Measurements from ENCODE around the gene NTRK2. TPM values are rescaled to one million over a fixed set of nuclear protein-coding genes. Genes with fewer than 3 reads are reported as not detected.

Gene NTRK2
- total RNA-seq, 8 experiments from 2014 or later: 0.49 to 238 (median 15.5) TPM

- Histone ChIP-seq H3K27ac (no peak overlapping the region), H3K4me3 (no peak overlapping the region), H3K4me1 (replicated peaks in 1 of 2) (peaks cover 7 to 12% of the 10 kb centered on the region in 2 donors)
- ATAC-seq (replicated peaks in 6 of 8): no peak
- 43 to 100% (median 94%) methylated on average over 1 to 8 of the region's 9 CpGs for WGBS, 10 experiments
- in situ Hi-C loops (cut with MboI; ENCODE audit: low pct_unique_long_range_greater_than_20kb in 2 of 9, low sequenced_read_pairs in 9 of 9, unreplicated experiment in 9 of 9): loop anchor here in 2 of 9 experiments (25.0 kb wide), 2 partner anchors 264 to 311 kb away; no protein-coding TSS in a partner anchor
Observed at GRCh38 chr9:84950879-84951811, 281.6 kb downstream of the NTRK2 start.

- no peak for ATAC-seq (replicated peaks in 6 of 8)
- H3K4me3 ChIP-seq: no peak overlapping the region
- 78 to 100% (median 98%) methylated on average over 1 to 3 of the region's 3 CpGs; no CpG with 5 or more reads in 2 of the 10 experiments for WGBS, 10 experiments
- in situ Hi-C loops (cut with MboI; ENCODE audit: low pct_unique_long_range_greater_than_20kb in 2 of 9, low sequenced_read_pairs in 9 of 9, unreplicated experiment in 9 of 9): loop anchor here in 2 of 9 experiments (25.0 kb wide), 2 partner anchors 266 to 309 kb away; no protein-coding TSS in a partner anchor
- H3K27ac ChIP-seq: no peak overlapping the region
- H3K4me1 ChIP-seq (replicated peaks in 1 of 2): peaks cover 4 to 7% of the 10 kb centered on the region in 2 donors
Observed at GRCh38 chr9:84953252-84953773, 283.8 kb downstream of the NTRK2 start.

- peaks cover 4 to 7% of the 10 kb centered on the region in 2 donors for H3K4me1 ChIP-seq (replicated peaks in 1 of 2)
- peak; percentile 99 to 100 (median 100) for ATAC-seq (replicated peaks in 6 of 8)
- 0 to 70% (median 32%) methylated on average over 1 to 18 of the region's 21 CpGs; no CpG with 5 or more reads in 2 of the 10 experiments for WGBS, 10 experiments
- no peak overlapping the region for H3K27ac ChIP-seq
- in situ Hi-C loops (cut with MboI; ENCODE audit: low pct_unique_long_range_greater_than_20kb in 2 of 9, low sequenced_read_pairs in 9 of 9, unreplicated experiment in 9 of 9): loop anchor here in 2 of 9 experiments (25.0 kb wide), 2 partner anchors 267 to 308 kb away; no protein-coding TSS in a partner anchor
- no peak overlapping the region for H3K4me3 ChIP-seq
Observed at GRCh38 chr9:84953797-84954705, 284.5 kb downstream of the NTRK2 start.

- 98% methylated on average over 7 of the region's 18 CpGs; no CpG with 5 or more reads in 9 of the 10 experiments for WGBS, 10 experiments
- Histone ChIP-seq H3K4me1 (replicated peaks in 1 of 2) (peaks cover 4 to 7% of the 10 kb centered on the region in 2 donors), H3K4me3 (no peak overlapping the region), H3K27ac (no peak overlapping the region)
- in situ Hi-C loops (cut with MboI; ENCODE audit: low pct_unique_long_range_greater_than_20kb in 2 of 9, low sequenced_read_pairs in 9 of 9, unreplicated experiment in 9 of 9): loop anchor here in 2 of 9 experiments (25.0 kb wide), 2 partner anchors 268 to 307 kb away; no protein-coding TSS in a partner anchor
- ATAC-seq (replicated peaks in 6 of 8): no peak
Observed at GRCh38 chr9:84955155-84955554, 285.6 kb downstream of the NTRK2 start.

GRCh38 chr9:84955971-84956370, 286.4 kb downstream of the NTRK2 start:
- Histone ChIP-seq H3K27ac (no peak overlapping the region), H3K4me3 (no peak overlapping the region), H3K4me1 (replicated peaks in 1 of 2) (peaks cover 4 to 7% of the 10 kb centered on the region in 2 donors)
- no peak for ATAC-seq (replicated peaks in 6 of 8)
- in situ Hi-C loops (cut with MboI; ENCODE audit: low pct_unique_long_range_greater_than_20kb in 2 of 9, low sequenced_read_pairs in 9 of 9, unreplicated experiment in 9 of 9): loop anchor here in 2 of 9 experiments (25.0 kb wide), 2 partner anchors 269 to 306 kb away; no protein-coding TSS in a partner anchor
- WGBS, 10 experiments: 62 to 100% (median 94%) methylated on average over 2 to 4 of the region's 4 CpGs; no CpG with 5 or more reads in 3 of the 10 experiments

- H3K27ac ChIP-seq: no peak overlapping the region
- H3K4me3 ChIP-seq: no peak overlapping the region
- ATAC-seq (replicated peaks in 6 of 8): peak in 1 of 8 experiments; percentile 45
- in situ Hi-C loops (cut with MboI; ENCODE audit: low pct_unique_long_range_greater_than_20kb in 2 of 9, low sequenced_read_pairs in 9 of 9, unreplicated experiment in 9 of 9): loop anchor here in 2 of 9 experiments (25.0 kb wide), 2 partner anchors 272 to 303 kb away; no protein-coding TSS in a partner anchor
- H3K4me1 ChIP-seq (replicated peaks in 1 of 2): peaks cover 0 to under 1% of the 10 kb centered on the region in 2 donors
- 38 to 100% (median 90%) methylated on average over 1 to 5 of the region's 5 CpGs; no CpG with 5 or more reads in 3 of the 10 experiments for WGBS, 10 experiments
Observed at GRCh38 chr9:84959339-84959738, 289.8 kb downstream of the NTRK2 start.

GRCh38 chr9:84966876-84967830, 297.6 kb downstream of the NTRK2 start:
- in situ Hi-C loops (cut with MboI; ENCODE audit: low pct_unique_long_range_greater_than_20kb in 2 of 9, low sequenced_read_pairs in 9 of 9, unreplicated experiment in 9 of 9): loop anchor here in 2 of 9 experiments (25.0 kb wide), 2 partner anchors 280 to 295 kb away; no protein-coding TSS in a partner anchor
- 17 to 100% (median 89%) methylated on average over 2 to 6 of the region's 15 CpGs; no CpG with 5 or more reads in 1 of the 10 experiments for WGBS, 10 experiments
- no peak overlapping the region for H3K27ac ChIP-seq
- peak in 4 of 8 experiments; percentile 55 to 92 (median 79) for ATAC-seq (replicated peaks in 6 of 8)
- H3K4me1 ChIP-seq (replicated peaks in 1 of 2): peaks cover 4 to 9% of the 10 kb centered on the region in 2 donors
- H3K4me3 ChIP-seq: no peak overlapping the region

- peaks cover 4 to 9% of the 10 kb centered on the region in 2 donors for H3K4me1 ChIP-seq (replicated peaks in 1 of 2)
- no peak overlapping the region for H3K27ac ChIP-seq
- ATAC-seq (replicated peaks in 6 of 8): peak in 1 of 8 experiments; percentile 12
- in situ Hi-C loops (cut with MboI; ENCODE audit: low pct_unique_long_range_greater_than_20kb in 2 of 9, low sequenced_read_pairs in 9 of 9, unreplicated experiment in 9 of 9): loop anchor here in 2 of 9 experiments (25.0 kb wide), 2 partner anchors 282 to 293 kb away; no protein-coding TSS in a partner anchor
- H3K4me3 ChIP-seq: no peak overlapping the region
- 0 to 100% (median 71%) methylated on average over 1 to 4 of the region's 4 CpGs for WGBS, 10 experiments
Observed at GRCh38 chr9:84969084-84969483, 299.6 kb downstream of the NTRK2 start.

- Histone ChIP-seq H3K4me3 (no peak overlapping the region), H3K27ac (no peak overlapping the region), H3K4me1 (replicated peaks in 1 of 2) (peaks cover 4 to 11% of the 10 kb centered on the region in 2 donors)
- in situ Hi-C loops (cut with MboI; ENCODE audit: low pct_unique_long_range_greater_than_20kb in 2 of 9, low sequenced_read_pairs in 9 of 9, unreplicated experiment in 9 of 9): loop anchor here in 2 of 9 experiments (25.0 kb wide), 2 partner anchors 282 to 293 kb away; no protein-coding TSS in a partner anchor
- no peak for ATAC-seq (replicated peaks in 6 of 8)
- 67 to 100% (median 100%) methylated on average over 1 to 2 of the region's 2 CpGs for WGBS, 10 experiments
Observed at GRCh38 chr9:84969736-84970135, 300.2 kb downstream of the NTRK2 start.

GRCh38 chr9:84970432-84970831, 300.9 kb downstream of the NTRK2 start:
- H3K4me1 ChIP-seq (replicated peaks in 1 of 2): peaks cover 8 to 18% of the 10 kb centered on the region in 2 donors
- 0 to 74% (median 31%) methylated on average over 1 to 2 of the region's 2 CpGs; no CpG with 5 or more reads in 1 of the 10 experiments for WGBS, 10 experiments
- no peak overlapping the region for H3K27ac ChIP-seq
- peak in 7 of 8 experiments; percentile 20 to 92 (median 59) for ATAC-seq (replicated peaks in 6 of 8)
- in situ Hi-C loops (cut with MboI; ENCODE audit: low pct_unique_long_range_greater_than_20kb in 2 of 9, low sequenced_read_pairs in 9 of 9, unreplicated experiment in 9 of 9): loop anchor here in 2 of 9 experiments (25.0 kb wide), 2 partner anchors 283 to 292 kb away; no protein-coding TSS in a partner anchor
- no peak overlapping the region for H3K4me3 ChIP-seq

GRCh38 chr9:84971571-84971970, 302.0 kb downstream of the NTRK2 start:
- Histone ChIP-seq H3K27ac (no peak overlapping the region), H3K4me1 (replicated peaks in 1 of 2) (peaks cover 8 to 19% of the 10 kb centered on the region in 2 donors), H3K4me3 (no peak overlapping the region)
- in situ Hi-C loops (cut with MboI; ENCODE audit: low pct_unique_long_range_greater_than_20kb in 2 of 9, low sequenced_read_pairs in 9 of 9, unreplicated experiment in 9 of 9): loop anchor here in 2 of 9 experiments (25.0 kb wide), 2 partner anchors 284 to 291 kb away; no protein-coding TSS in a partner anchor
- no peak for ATAC-seq (replicated peaks in 6 of 8)

All from motor neuron (in vitro differentiated cells).